ENCODE data around the gene CALCOCO1. TPM values are rescaled to one million over a fixed set of nuclear protein-coding genes. Genes with fewer than 3 reads are reported as not detected.

CALCOCO1 gene
- total RNA-seq, 1 experiment from 2014 or later = 48.0 TPM

- intact Hi-C loops (cut with micrococcal nuclease; ENCODE audit: unreplicated experiment) (no loop called here), in situ Hi-C loops (cut with HindIII; ENCODE audit: low pct_unique_long_range_greater_than_20kb, low sequenced_read_pairs) (no loop called here)
- Histone ChIP-seq H3K4me3 (ENCODE audit: low read depth in 2 of 2, low read length in 2 of 2) (no peak overlapping the region), H3K27ac (ENCODE audit: low read length) (no peak overlapping the region), H3K4me1 (ENCODE audit: control insufficient read depth, insufficient read depth, low read length) (peaks cover 23% of the 10 kb centered on the region), H3K27me3 (ENCODE audit: control insufficient read depth, insufficient read depth, low read length) (0 out of 2 replicates have a peak, but pooled peaks cover 6% of the 10 kb centered on the region), H3K36me3 (ENCODE audit: control insufficient read depth, insufficient read depth, low read length) (no peaks in the 10 kb centered on the region), H3K9me3 (ENCODE audit: control insufficient read depth, insufficient read depth, low read depth, low read length) (no peaks in the 10 kb centered on the region)
- DNase-seq (ENCODE audit: low read depth, low spot score) = no peak
- POLR2A ChIA-PET = no interaction called here
- CTCF ChIA-PET = interaction anchor here (1.0 to 3.5 kb wide), 2 partner anchors 9 to 48 kb away, joined by 3 to 19 read pairs; no protein-coding TSS in a partner anchor
- no peak for ATAC-seq
- no TSS peak for BruUV-seq (replicated peaks)
- TF ChIP-seq REST (IDR thresholded peaks at IDR 0.05; ENCODE audit: insufficient read depth in 1 of 2, low read depth in 2 of 2, low read length in 1 of 2) = no peak
- TF ChIP-seq POLR2AphosphoS5 (IDR thresholded peaks at IDR 0.05; ENCODE audit: low read depth, low read length) = no peak
- no peak for TF ChIP-seq TCF7L2 (IDR thresholded peaks at IDR 0.05; ENCODE audit: low read depth, low read length)
- no peak for TF ChIP-seq CTCF (IDR thresholded peaks at IDR 0.05)
- no peak for TF ChIP-seq SIN3A (IDR thresholded peaks at IDR 0.05; ENCODE audit: borderline replicate concordance, insufficient read depth, low read depth, low read length)
These were observed 21.0 kb upstream of the CALCOCO1 start for GRCh38 chr12:53748072-53748840.

GRCh38 chr12:53747095-53747494 lies 19.8 kb upstream of the CALCOCO1 start:
- Histone ChIP-seq H3K4me3 (ENCODE audit: low read depth in 2 of 2, low read length in 2 of 2) (no peak overlapping the region), H3K4me1 (ENCODE audit: control insufficient read depth, insufficient read depth, low read length) (peaks cover 18% of the 10 kb centered on the region), H3K36me3 (ENCODE audit: control insufficient read depth, insufficient read depth, low read length) (no peaks in the 10 kb centered on the region), H3K27ac (ENCODE audit: low read length) (peak overlapping the region; percentile 25; the same call in 1 of the 2 replicates), H3K27me3 (ENCODE audit: control insufficient read depth, insufficient read depth, low read length) (0 out of 2 replicates have a peak, but pooled peaks cover 6% of the 10 kb centered on the region), H3K9me3 (ENCODE audit: control insufficient read depth, insufficient read depth, low read depth, low read length) (no peaks in the 10 kb centered on the region)
- POLR2A ChIA-PET = no interaction called here
- BruUV-seq (replicated peaks) = no TSS peak
- no peak for DNase-seq (ENCODE audit: low read depth, low spot score)
- intact Hi-C loops (cut with micrococcal nuclease; ENCODE audit: unreplicated experiment) (no loop called here), in situ Hi-C loops (cut with HindIII; ENCODE audit: low pct_unique_long_range_greater_than_20kb, low sequenced_read_pairs) (no loop called here)
- CTCF ChIA-PET = interaction anchor here (0.5 to 4.9 kb wide), 7 partner anchors 10 to 237 kb away, joined by 3 to 45 read pairs (median 4); no protein-coding TSS in a partner anchor
- no peak for TF ChIP-seq SIN3A (IDR thresholded peaks at IDR 0.05; ENCODE audit: borderline replicate concordance, insufficient read depth, low read depth, low read length)
- TF ChIP-seq CTCF (IDR thresholded peaks at IDR 0.05) = no peak
- TF ChIP-seq REST (IDR thresholded peaks at IDR 0.05; ENCODE audit: insufficient read depth in 1 of 2, low read depth in 2 of 2, low read length in 1 of 2) = no peak
- TF ChIP-seq TCF7L2 (IDR thresholded peaks at IDR 0.05; ENCODE audit: low read depth, low read length) = no peak
- TF ChIP-seq POLR2AphosphoS5 (IDR thresholded peaks at IDR 0.05; ENCODE audit: low read depth, low read length) = no peak
- peak; percentile 4; the same call in 1 of the 2 replicates for ATAC-seq
